Keratinocyte (primary cell): ENCODE data around the gene MRPL38.

Source experiments
- CTCF ChIP-seq, 3 experiments: IDR thresholded peaks in 1 of 3; conservative IDR thresholded peaks in 1 of 3; optimal IDR thresholded peaks in 1 of 3; 2 replicates in 2 of 3; 3 replicates in 1 of 3; pipeline versions ENCODE3 to v1.5.1; 2011; ENCODE audit warnings: low read length in 3 of 3, mild to moderate bottlenecking in 3 of 3, moderate library complexity in 2 of 3, control low read depth in 1 of 3, inconsistent platforms in 1 of 3; ENCODE audit not compliant: insufficient read depth in 2 of 3; ENCODE audit errors: extremely low read depth in 1 of 3
- EZH2 ChIP-seq: IDR thresholded peaks from one replicate; pipeline ENCODE4 v1.6.1; 2012; ENCODE audit warnings: inconsistent platforms, mild to moderate bottlenecking, low read length, moderate library complexity

- TF ChIP-seq CTCF (optimal IDR thresholded peaks at IDR 0.05 in 1 of 3, IDR thresholded peaks at IDR 0.05 in 1 of 3, conservative IDR thresholded peaks at IDR 0.05 in 1 of 3; ENCODE audit: extremely low read depth in 1 of 3, insufficient read depth in 2 of 3, low read length in 3 of 3): no peak
- TF ChIP-seq EZH2: no peak
Observed at GRCh38 chr17:75885431-75885830, 19.3 kb downstream of the MRPL38 start.
